ENCODE data around the gene KIAA1958.

- no peak for TF ChIP-seq POLR2A (IDR thresholded peaks at IDR 0.05)
- TF ChIP-seq CTCF (IDR thresholded peaks at IDR 0.05): no peak
Measured at GRCh38 chr9:112623198-112623597, 136.6 kb downstream of the KIAA1958 start.

Data from esophagus squamous epithelium (tissue), 4 donors.